ENCODE measurements around the gene RAD51.

RAD51 gene

DNA sequence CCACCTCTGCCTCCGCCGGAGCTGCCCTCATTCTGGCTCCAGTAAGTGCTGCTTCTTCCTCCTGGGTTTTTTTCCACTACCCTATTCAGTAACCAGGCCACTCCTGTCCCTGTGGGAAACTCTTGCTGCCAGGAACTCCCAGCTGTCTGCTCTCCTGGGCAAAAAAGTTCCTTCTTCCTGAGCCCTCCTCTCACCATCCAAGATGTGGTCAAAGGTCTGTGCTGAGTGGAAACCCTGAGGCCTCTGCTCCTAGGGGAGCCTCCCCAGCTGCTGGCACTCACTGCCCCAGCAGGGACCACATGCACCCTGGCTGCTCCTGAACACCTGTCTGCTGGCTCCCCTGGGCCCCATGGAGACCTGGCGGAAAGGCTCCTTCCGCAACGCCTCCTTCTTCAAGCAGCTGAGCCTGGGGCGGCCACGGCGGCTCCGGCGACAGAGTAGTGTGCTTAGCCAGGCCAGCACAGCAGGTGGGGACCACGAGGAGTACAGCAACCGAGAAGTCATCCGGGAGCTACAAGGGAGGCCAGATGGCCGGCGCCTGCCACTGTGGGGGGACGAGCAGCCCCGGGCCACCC is 75.3 kb downstream of the RAD51 start:
- Histone ChIP-seq H3K4me1 (ENCODE audit: insufficient read depth, low read length) (peaks cover 37% of the 10 kb centered on the region), H3K9ac (ENCODE audit: low read depth, low read length) (peak overlapping the region; percentile 49; the same call in 1 of the 2 replicates), H3K9me3 (ENCODE audit: insufficient read depth, low read length, severe bottlenecking) (no peaks in the 10 kb centered on the region), H3K4me3 (ENCODE audit: low read depth in 1 of 2, low read length in 2 of 2) (no peak overlapping the region), H2AFZ (ENCODE audit: low read depth, low read length) (no peak overlapping the region), H3K79me2 (ENCODE audit: insufficient read depth, low read length) (no peaks in the 10 kb centered on the region), H3K27ac (ENCODE audit: low read length) (peak overlapping the region; percentile 87), H3K4me2 (ENCODE audit: insufficient read depth, low read length) (peak overlapping the region; percentile 55), H3K27me3 (ENCODE audit: insufficient read depth, low read length, poor library complexity) (no peaks in the 10 kb centered on the region), H4K20me1 (ENCODE audit: insufficient read depth, low read length) (peaks cover 8% of the 10 kb centered on the region), H3K36me3 (ENCODE audit: insufficient read depth, low read length) (peaks cover 55% of the 10 kb centered on the region)
- peak; percentile 44 for DNase-seq
- ATAC-seq (ENCODE audit: insufficient read depth, low read depth), result no peak
- TF ChIP-seq, protein P1, sequence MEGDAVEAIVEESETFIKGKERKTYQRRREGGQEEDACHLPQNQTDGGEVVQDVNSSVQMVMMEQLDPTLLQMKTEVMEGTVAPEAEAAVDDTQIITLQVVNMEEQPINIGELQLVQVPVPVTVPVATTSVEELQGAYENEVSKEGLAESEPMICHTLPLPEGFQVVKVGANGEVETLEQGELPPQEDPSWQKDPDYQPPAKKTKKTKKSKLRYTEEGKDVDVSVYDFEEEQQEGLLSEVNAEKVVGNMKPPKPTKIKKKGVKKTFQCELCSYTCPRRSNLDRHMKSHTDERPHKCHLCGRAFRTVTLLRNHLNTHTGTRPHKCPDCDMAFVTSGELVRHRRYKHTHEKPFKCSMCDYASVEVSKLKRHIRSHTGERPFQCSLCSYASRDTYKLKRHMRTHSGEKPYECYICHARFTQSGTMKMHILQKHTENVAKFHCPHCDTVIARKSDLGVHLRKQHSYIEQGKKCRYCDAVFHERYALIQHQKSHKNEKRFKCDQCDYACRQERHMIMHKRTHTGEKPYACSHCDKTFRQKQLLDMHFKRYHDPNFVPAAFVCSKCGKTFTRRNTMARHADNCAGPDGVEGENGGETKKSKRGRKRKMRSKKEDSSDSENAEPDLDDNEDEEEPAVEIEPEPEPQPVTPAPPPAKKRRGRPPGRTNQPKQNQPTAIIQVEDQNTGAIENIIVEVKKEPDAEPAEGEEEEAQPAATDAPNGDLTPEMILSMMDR (IDR thresholded peaks at IDR 0.05; ENCODE audit: borderline replicate concordance, extremely low read depth, low read length, poor library complexity, severe bottlenecking), result no peak
- TF ChIP-seq EZH2 (IDR thresholded peaks at IDR 0.05; ENCODE audit: borderline replicate concordance, low read depth, low read length, severe bottlenecking), result no peak

DNA sequence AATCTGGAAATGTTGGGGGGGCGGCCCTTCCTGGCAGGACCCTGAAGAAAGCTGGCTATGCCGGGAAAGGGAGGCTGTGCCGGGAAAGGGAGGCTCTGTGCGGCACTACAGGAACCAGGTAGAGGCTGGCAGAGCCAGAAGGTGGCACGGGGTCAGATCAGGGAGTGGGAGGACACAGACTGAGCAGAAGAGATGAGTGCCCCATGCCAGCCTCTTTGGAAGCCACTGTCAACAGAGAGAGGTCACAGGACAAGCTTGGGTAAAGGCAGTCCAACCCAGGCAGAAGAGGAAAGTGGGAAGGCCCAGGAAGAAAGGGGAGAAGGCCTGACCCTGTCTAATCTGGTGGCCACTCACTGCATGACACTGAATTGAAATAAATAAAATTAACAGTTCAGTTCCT is 76.3 kb downstream of the RAD51 start:
- H3K4me3 ChIP-seq (ENCODE audit: low read depth in 1 of 2, low read length in 2 of 2), result no peak overlapping the region
- no peak for TF ChIP-seq EZH2 (IDR thresholded peaks at IDR 0.05; ENCODE audit: borderline replicate concordance, low read depth, low read length, severe bottlenecking)
- TF ChIP-seq, protein P1 (IDR thresholded peaks at IDR 0.05; ENCODE audit: borderline replicate concordance, extremely low read depth, low read length, poor library complexity, severe bottlenecking), result no peak
- peaks cover 65% of the 10 kb centered on the region for H3K36me3 ChIP-seq (ENCODE audit: insufficient read depth, low read length)
- H2AFZ ChIP-seq (ENCODE audit: low read depth, low read length), result no peak overlapping the region
- H4K20me1 ChIP-seq (ENCODE audit: insufficient read depth, low read length), result peaks cover 8% of the 10 kb centered on the region
- no peak overlapping the region for H3K4me2 ChIP-seq (ENCODE audit: insufficient read depth, low read length)
- ATAC-seq (ENCODE audit: insufficient read depth, low read depth), result no peak
- no peaks in the 10 kb centered on the region for H3K79me2 ChIP-seq (ENCODE audit: insufficient read depth, low read length)
- H3K27me3 ChIP-seq (ENCODE audit: insufficient read depth, low read length, poor library complexity), result no peaks in the 10 kb centered on the region
- H3K27ac ChIP-seq (ENCODE audit: low read length), result no peak overlapping the region
- no peaks in the 10 kb centered on the region for H3K9me3 ChIP-seq (ENCODE audit: insufficient read depth, low read length, severe bottlenecking)
- H3K9ac ChIP-seq (ENCODE audit: low read depth, low read length), result no peak overlapping the region
- no peak for DNase-seq
- H3K4me1 ChIP-seq (ENCODE audit: insufficient read depth, low read length), result peaks cover 33% of the 10 kb centered on the region

DNA sequence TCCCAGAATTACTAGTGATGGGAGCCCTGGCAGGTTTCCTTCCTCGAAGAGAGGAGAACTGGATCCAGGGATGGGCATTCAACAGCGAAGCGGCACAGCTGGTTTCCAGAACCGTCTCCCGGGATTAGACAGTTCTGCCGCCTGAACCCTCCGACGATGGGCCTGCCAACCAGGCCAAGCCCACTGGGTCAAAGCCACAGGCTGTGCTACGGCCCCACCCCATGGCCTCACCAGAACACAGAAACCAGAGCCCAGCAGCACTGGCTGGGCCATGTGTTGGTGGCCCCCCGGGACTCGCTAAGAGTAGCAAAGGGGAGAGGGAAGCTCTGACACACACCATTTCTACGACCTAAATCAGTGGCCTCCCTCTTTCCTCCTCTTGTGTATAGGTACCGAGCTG is 77.0 kb downstream of the RAD51 start:
- peaks cover 71% of the 10 kb centered on the region for H3K36me3 ChIP-seq (ENCODE audit: insufficient read depth, low read length)

More for the DNA sequence above, 77.0 kb downstream of the RAD51 start:
- H3K9me3 ChIP-seq (ENCODE audit: insufficient read depth, low read length, severe bottlenecking), result no peaks in the 10 kb centered on the region
- H3K9ac ChIP-seq (ENCODE audit: low read depth, low read length), result no peak overlapping the region
- no peak overlapping the region for H3K4me2 ChIP-seq (ENCODE audit: insufficient read depth, low read length)
- no peak for ATAC-seq (ENCODE audit: insufficient read depth, low read depth)
- no peak for DNase-seq
- no peaks in the 10 kb centered on the region for H3K79me2 ChIP-seq (ENCODE audit: insufficient read depth, low read length)
- no peak overlapping the region for H2AFZ ChIP-seq (ENCODE audit: low read depth, low read length)
- peaks cover 33% of the 10 kb centered on the region for H3K4me1 ChIP-seq (ENCODE audit: insufficient read depth, low read length)
- H4K20me1 ChIP-seq (ENCODE audit: insufficient read depth, low read length), result peaks cover 8% of the 10 kb centered on the region
- no peak overlapping the region for H3K27ac ChIP-seq (ENCODE audit: low read length)
- H3K27me3 ChIP-seq (ENCODE audit: insufficient read depth, low read length, poor library complexity), result no peaks in the 10 kb centered on the region
- H3K4me3 ChIP-seq (ENCODE audit: low read depth in 1 of 2, low read length in 2 of 2), result no peak overlapping the region
- TF ChIP-seq, protein P1 (IDR thresholded peaks at IDR 0.05; ENCODE audit: borderline replicate concordance, extremely low read depth, low read length, poor library complexity, severe bottlenecking), result no peak
- no peak for TF ChIP-seq EZH2 (IDR thresholded peaks at IDR 0.05; ENCODE audit: borderline replicate concordance, low read depth, low read length, severe bottlenecking)
